Panc1 (cell line): ENCODE results near the gene SAT1. TPM values are rescaled to one million over a fixed set of nuclear protein-coding genes. Genes with fewer than 3 reads are reported as not detected.

ENCODE experiments used
- ATAC-seq: fragments of 200-7000 bp; cut with Tn5 transposase; 2 replicates; pipeline ENCODE4 v1.9.1; 2020; ENCODE audit warnings: mild to moderate bottlenecking, moderate library complexity
- BruUV-seq: library from RNA; stranded (reverse); fragments of 400-500 nt; replicated peaks from 2 replicates; lab custom pipeline; 2021; lab: Mats Ljungman, UMichigan
- CTCF ChIA-PET: fragments of 300-600 bp; sonication (Branson Sonifier 250); formaldehyde crosslinking; loops from one replicate; lab custom pipeline; 2022; ENCODE audit warnings: antibody characterized with exemption; lab: Charles Lee
- POLR2A ChIA-PET: fragments of 300-600 bp; sonication (Branson Sonifier 250); formaldehyde crosslinking; loops from one replicate; lab custom pipeline; 2022; ENCODE audit warnings: antibody characterized with exemption; lab: Charles Lee
- DNase-seq: peaks from one replicate; pipeline ENCODE4 v3.0.0-alpha.2; 2010; ENCODE audit warnings: low read depth, low spot score
- H3K27ac ChIP-seq: 2 replicates; pipeline ENCODE4 v1.5.1; 2011; ENCODE audit warnings: mild to moderate bottlenecking, low read length, inconsistent platforms
- H3K27me3 ChIP-seq: fragments of 200-500 bp; sonication (Bioruptor generic); 2 replicates; pipeline ENCODE4 v1.6.0; 2014; ENCODE audit warnings: low read length, inconsistent platforms; ENCODE audit not compliant: control insufficient read depth, insufficient read depth
- H3K36me3 ChIP-seq: fragments of 200-500 bp; sonication (Bioruptor generic); 2 replicates; pipeline ENCODE4 v1.5.1; 2014; ENCODE audit warnings: inconsistent platforms, mild to moderate bottlenecking, low read length, moderate library complexity; ENCODE audit not compliant: control insufficient read depth, insufficient read depth
- H3K4me1 ChIP-seq: 2 replicates; pipeline ENCODE4 v1.5.1; 2011; ENCODE audit warnings: inconsistent platforms, mild to moderate bottlenecking, low read length, moderate library complexity; ENCODE audit not compliant: control insufficient read depth, insufficient read depth
- H3K4me3 ChIP-seq, 2 experiments: 2 replicates each; pipeline ENCODE4 v1.5.1; 2011 to 2012; ENCODE audit warnings: low read depth in 2 of 2, low read length in 2 of 2, mild to moderate bottlenecking in 2 of 2, inconsistent platforms in 1 of 2, moderate library complexity in 1 of 2
- H3K9me3 ChIP-seq: fragments of 200-500 bp; sonication (Bioruptor generic); 2 replicates; pipeline ENCODE4 v1.5.1; 2014; ENCODE audit warnings: low read depth, mild to moderate bottlenecking, inconsistent platforms, low read length, moderate library complexity; ENCODE audit not compliant: control insufficient read depth, insufficient read depth
- POLR2AphosphoS5 ChIP-seq: IDR thresholded peaks from 2 replicates; pipeline ENCODE4 v1.6.1; 2012; ENCODE audit warnings: mild to moderate bottlenecking, low read depth, low read length, moderate library complexity
- REST ChIP-seq, 2 experiments: IDR thresholded peaks; 2 replicates each; pipeline ENCODE4 v1.6.1; 2011 to 2012; ENCODE audit warnings: low read depth in 2 of 2, control low read depth in 1 of 2, low read length in 1 of 2, mild to moderate bottlenecking in 1 of 2, moderate library complexity in 1 of 2; ENCODE audit not compliant: insufficient read depth in 1 of 2
- SIN3A ChIP-seq: IDR thresholded peaks from 2 replicates; pipeline ENCODE4 v1.6.1; 2012; ENCODE audit warnings: low read depth, mild to moderate bottlenecking, low read length, moderate library complexity, borderline replicate concordance; ENCODE audit not compliant: insufficient read depth
- TCF7L2 ChIP-seq: IDR thresholded peaks from 2 replicates; pipeline ENCODE4 v1.6.1; 2011; ENCODE audit warnings: mild to moderate bottlenecking, low read depth, low read length, inconsistent platforms
- in situ Hi-C: cut with HindIII; loops from 2 replicates; pipeline ENCODE4 v1.10.0; 2016; ENCODE audit warnings: low sequenced_read_pairs, low pct_unique_long_range_greater_than_20kb
- intact Hi-C: fragments of 100-400 bp; cut with micrococcal nuclease; formaldehyde crosslinking; loops from one replicate; pipeline ENCODE4 v1.10.0; 2022; ENCODE audit not compliant: unreplicated experiment
- total RNA-seq: library from RNA; stranded (reverse); gene quantifications from one replicate; pipeline ENCODE4 v1.2.1, GENCODE V29; 2021; ENCODE audit not compliant: unreplicated experiment
- TF ChIP-seq, protein P1 (sequence below): fragments of 450-650 bp; IDR thresholded peaks from 2 replicates; pipeline ENCODE4 v1.5.1; 2017; ENCODE audit warnings: mild to moderate bottlenecking

SAT1 gene
- total RNA-seq, 1 experiment from 2014 or later, result 173 TPM

GRCh38 chrX:23803931-23804381, 21.0 kb downstream of the SAT1 start:
- DNase-seq (no peak), ATAC-seq (no peak)
- BruUV-seq, result no TSS peak
- in situ Hi-C loops (no loop called here), intact Hi-C loops (no loop called here)
- Histone ChIP-seq H3K4me1 (peaks cover 8% of the 10 kb centered on the region), H3K4me3 (no peak overlapping the region), H3K36me3 (no peaks in the 10 kb centered on the region), H3K9me3 (no peaks in the 10 kb centered on the region), H3K27ac (peak overlapping the region; percentile 63), H3K27me3 (no peaks in the 10 kb centered on the region)
- CTCF ChIA-PET, result no interaction called here
- no peak for TF ChIP-seq POLR2AphosphoS5
- TF ChIP-seq, protein P1, sequence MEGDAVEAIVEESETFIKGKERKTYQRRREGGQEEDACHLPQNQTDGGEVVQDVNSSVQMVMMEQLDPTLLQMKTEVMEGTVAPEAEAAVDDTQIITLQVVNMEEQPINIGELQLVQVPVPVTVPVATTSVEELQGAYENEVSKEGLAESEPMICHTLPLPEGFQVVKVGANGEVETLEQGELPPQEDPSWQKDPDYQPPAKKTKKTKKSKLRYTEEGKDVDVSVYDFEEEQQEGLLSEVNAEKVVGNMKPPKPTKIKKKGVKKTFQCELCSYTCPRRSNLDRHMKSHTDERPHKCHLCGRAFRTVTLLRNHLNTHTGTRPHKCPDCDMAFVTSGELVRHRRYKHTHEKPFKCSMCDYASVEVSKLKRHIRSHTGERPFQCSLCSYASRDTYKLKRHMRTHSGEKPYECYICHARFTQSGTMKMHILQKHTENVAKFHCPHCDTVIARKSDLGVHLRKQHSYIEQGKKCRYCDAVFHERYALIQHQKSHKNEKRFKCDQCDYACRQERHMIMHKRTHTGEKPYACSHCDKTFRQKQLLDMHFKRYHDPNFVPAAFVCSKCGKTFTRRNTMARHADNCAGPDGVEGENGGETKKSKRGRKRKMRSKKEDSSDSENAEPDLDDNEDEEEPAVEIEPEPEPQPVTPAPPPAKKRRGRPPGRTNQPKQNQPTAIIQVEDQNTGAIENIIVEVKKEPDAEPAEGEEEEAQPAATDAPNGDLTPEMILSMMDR, result no peak
- no peak for TF ChIP-seq TCF7L2
- POLR2A ChIA-PET, result interaction anchor here (0.6 kb wide), 1 partner anchor 34 kb away, joined by 7 read pairs; no protein-coding TSS in a partner anchor

DNA sequence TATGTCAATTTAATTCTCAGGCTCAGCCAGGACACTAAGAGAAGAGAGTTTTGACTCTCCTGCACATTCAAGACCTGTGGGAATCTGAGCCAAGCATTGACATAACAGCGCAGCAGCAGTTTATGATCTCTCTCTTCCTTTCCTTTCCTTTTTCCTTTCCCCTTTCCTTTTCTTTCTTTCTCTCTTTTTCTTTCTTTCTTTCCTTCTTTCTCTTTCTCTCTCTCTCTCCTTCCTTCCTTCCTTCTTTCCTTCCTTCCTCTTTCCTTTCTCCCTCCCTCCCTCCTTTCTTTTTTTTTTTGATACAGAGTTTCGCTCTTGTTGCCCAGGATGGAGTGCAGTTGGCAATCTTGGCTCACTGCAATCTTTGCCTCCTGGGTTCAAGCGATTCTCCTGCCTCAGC, 21.6 kb downstream of the SAT1 start:
- H3K27me3 ChIP-seq, result no peaks in the 10 kb centered on the region
- intact Hi-C loops, result no loop called here
- DNase-seq (no peak), ATAC-seq (no peak)
- CTCF ChIA-PET, result no interaction called here
- peak overlapping the region; percentile 63 for H3K27ac ChIP-seq
- H3K36me3 ChIP-seq, result no peaks in the 10 kb centered on the region
- in situ Hi-C loops, result no loop called here
- no peaks in the 10 kb centered on the region for H3K9me3 ChIP-seq
- peaks cover 6% of the 10 kb centered on the region for H3K4me1 ChIP-seq
- POLR2A ChIA-PET, result no interaction called here
- BruUV-seq, result no TSS peak
- TF ChIP-seq, protein P1, result no peak
- TF ChIP-seq SIN3A, result no peak
- TF ChIP-seq POLR2AphosphoS5, result no peak
- no peak overlapping the region for H3K4me3 ChIP-seq

- H3K27ac ChIP-seq, result peak overlapping the region; percentile 51; the same call in 1 of the 2 replicates
- CTCF ChIA-PET, result interaction anchor here (0.7 kb wide), 1 partner anchor 84 kb away, joined by 4 read pairs; no protein-coding TSS in a partner anchor
Observed at GRCh38 chrX:23805389-23805788, 22.4 kb downstream of the SAT1 start.

More at GRCh38 chrX:23805389-23805788, 22.4 kb downstream of the SAT1 start:
- no peak for TF ChIP-seq REST (IDR thresholded peaks at IDR 0.05; ENCODE audit: insufficient read depth in 1 of 2, low read depth in 2 of 2, low read length in 1 of 2)
- TF ChIP-seq, protein P1, result no peak
- no peak for TF ChIP-seq SIN3A
- no peak for TF ChIP-seq TCF7L2
- TF ChIP-seq POLR2AphosphoS5, result no peak
- Histone ChIP-seq H3K9me3 (no peaks in the 10 kb centered on the region), H3K4me1 (peaks cover 6% of the 10 kb centered on the region), H3K27me3 (no peaks in the 10 kb centered on the region), H3K36me3 (no peaks in the 10 kb centered on the region), H3K4me3 (no peak overlapping the region)
- no peak for DNase-seq
- in situ Hi-C loops (no loop called here), intact Hi-C loops (no loop called here)
- no TSS peak for BruUV-seq
- ATAC-seq, result no peak
- POLR2A ChIA-PET, result no interaction called here
